ENCODE results near the gene ILF3. TPM values are rescaled to one million over a fixed set of nuclear protein-coding genes. Genes with fewer than 3 reads are reported as not detected.

Gene ILF3
- total RNA-seq, 5 donors from 2014 or later (not counting 1 experiment from before 2014, with no cell fraction given) = 331 to 490 (median 370) TPM

GRCh38 chr19:10654610-10655456, 687 bp downstream of the ILF3 start:
- WGBS (ENCODE audit: insufficient coverage) = under 1% methylated on average over 64 of the region's 73 CpGs
- POLR2A ChIA-PET = no interaction called here
- peaks cover 19 to 63% of the 10 kb centered on the region in 2 experiments for H3K4me1 ChIP-seq (ENCODE audit: control insufficient read depth in 1 of 2, extremely low read depth in 1 of 2, insufficient read depth in 2 of 2, low read length in 2 of 2)
- no peaks in the 10 kb centered on the region for H3K9me3 Mint-ChIP-seq
- no peaks in the 10 kb centered on the region for H3K9me3 ChIP-seq
- peak overlapping the region; percentile 81 to 87 for H3K4me3 ChIP-seq (ENCODE audit: control insufficient read depth in 1 of 2, extremely low read depth in 1 of 2, low read length in 1 of 2)
- CTCF ChIA-PET = interaction anchor here in 1 of 2 donors (0.6 kb wide), 1 partner anchor 87 kb away, joined by 3 read pairs; no protein-coding TSS in a partner anchor
- no peaks in the 10 kb centered on the region for H3K27me3 ChIP-seq (replicated peaks in 1 of 2; ENCODE audit: control insufficient read depth in 2 of 2, extremely low read depth in 1 of 2, insufficient read depth in 2 of 2, low read length in 1 of 2)
- peaks cover 8% of the 10 kb centered on the region for H3K36me3 Mint-ChIP-seq
- peak overlapping the region; percentile 89 for H3K27ac ChIP-seq (ENCODE audit: low read length)
- peak overlapping the region; percentile 94 to 96 (median 95) for H3K4me3 Mint-ChIP-seq
- DNase-seq (peak in 26 of 35 experiments; percentile 7 to 85 (median 50)), ATAC-seq (replicated peaks in 1 of 4) (peak; percentile 27 to 43 (median 36))
- peaks cover 0 to 15% of the 10 kb centered on the region in 2 donors for H3K36me3 ChIP-seq (ENCODE audit: control insufficient read depth in 2 of 2, extremely low read depth in 1 of 2, insufficient read depth in 1 of 2, low read length in 1 of 2)
- peak overlapping the region; percentile 55 to 97 for H3K27ac Mint-ChIP-seq
- H3K4me1 Mint-ChIP-seq = peaks cover 44 to 55% (median 54%) of the 10 kb centered on the region in 3 donors
- no peaks in the 10 kb centered on the region for H3K27me3 Mint-ChIP-seq

DNA sequence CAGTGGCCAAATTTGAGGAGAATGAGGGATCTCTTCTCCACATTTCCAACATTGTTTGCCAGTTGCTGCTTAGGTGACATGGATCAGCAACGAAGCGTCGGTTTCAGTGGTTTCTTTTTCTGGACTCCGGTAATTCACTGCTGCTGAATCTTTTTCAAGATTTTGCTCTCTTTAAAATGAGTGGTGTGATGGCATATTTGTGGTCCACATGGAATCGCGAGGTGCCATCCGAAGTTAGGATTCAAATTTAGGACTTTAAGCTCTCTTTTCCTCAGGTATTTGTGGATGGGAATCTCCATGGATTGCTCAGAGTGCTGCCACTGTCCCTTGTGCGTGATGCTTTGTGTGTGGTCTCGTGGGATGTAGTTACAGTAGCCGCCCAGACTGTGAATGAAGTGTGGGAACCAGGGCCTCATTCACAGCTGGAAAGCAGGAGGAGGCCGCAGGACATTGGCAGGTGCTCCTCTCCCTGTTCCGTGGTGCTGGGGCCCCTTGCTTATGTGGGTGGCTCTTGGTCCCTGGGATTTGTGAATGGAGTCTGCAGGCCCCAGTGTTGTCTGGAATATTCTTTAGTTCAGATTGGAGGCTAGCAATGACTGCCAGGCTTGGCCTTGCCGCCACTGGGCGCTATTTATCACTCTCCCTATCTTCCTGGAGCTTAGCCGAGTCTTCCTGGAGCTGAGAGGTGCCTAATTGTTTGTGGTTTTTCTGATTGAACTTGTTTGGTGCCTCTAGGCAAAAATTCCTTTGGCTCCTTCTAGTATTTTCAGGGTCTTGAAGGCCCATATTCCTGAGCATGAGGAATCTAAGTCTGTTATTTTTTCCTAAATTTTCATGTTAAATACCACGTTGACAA, 1.5 kb downstream of the ILF3 start:
- ATAC-seq (replicated peaks in 1 of 4) = no peak
- 0% methylated on average over 11 of the region's 16 CpGs for WGBS (ENCODE audit: insufficient coverage)
- H3K27ac ChIP-seq (ENCODE audit: low read length) = peak overlapping the region; percentile 80

DNA sequence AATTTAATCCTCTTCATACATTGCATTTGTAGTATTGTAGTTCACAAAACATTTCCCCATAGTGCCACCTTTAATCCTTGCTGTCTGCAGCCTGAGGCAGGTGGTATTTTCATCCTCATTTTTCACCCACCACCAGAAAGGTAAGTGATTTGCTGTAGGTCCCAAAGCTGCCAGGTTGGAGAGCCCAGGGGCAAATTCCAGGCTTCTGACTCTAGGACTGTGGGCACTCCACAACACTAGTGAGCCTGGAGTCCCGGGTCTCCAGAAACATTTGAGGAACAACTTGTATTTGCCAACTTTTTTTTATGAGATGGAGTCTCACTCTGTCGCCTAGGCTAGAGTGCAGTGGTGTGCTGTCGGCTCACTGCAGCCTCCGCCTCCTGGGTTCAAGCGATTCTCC, 6.2 kb downstream of the ILF3 start:
- CTCF ChIA-PET = no interaction called here
- Mint-ChIP-seq H3K27ac (peak overlapping the region; percentile 6 to 45), H3K4me3 (peak overlapping the region in 1 of 3 donors; percentile 61)

More for the DNA sequence above, 1.5 kb downstream of the ILF3 start:
- ChIA-PET POLR2A (interaction anchor here in 1 of 2 donors (0.7 to 0.9 kb wide), 2 partner anchors 48 to 74 kb away, joined by 3 read pairs; no protein-coding TSS in a partner anchor), CTCF (interaction anchor here (0.6 kb wide), 2 partner anchors 9 to 88 kb away, joined by 3 to 4 read pairs; no protein-coding TSS in a partner anchor)
- Mint-ChIP-seq H3K4me3 (peak overlapping the region; percentile 86 to 95 (median 89)), H3K4me1 (peaks cover 53 to 64% (median 60%) of the 10 kb centered on the region in 3 donors), H3K27ac (peak overlapping the region; percentile 55 to 89), H3K27me3 (no peaks in the 10 kb centered on the region), H3K36me3 (peaks cover 8% of the 10 kb centered on the region), H3K9me3 (no peaks in the 10 kb centered on the region)
- Histone ChIP-seq H3K4me3 (ENCODE audit: control insufficient read depth in 1 of 2, extremely low read depth in 1 of 2, low read length in 1 of 2) (peak overlapping the region; percentile 81 to 87), H3K27me3 (replicated peaks in 1 of 2; ENCODE audit: control insufficient read depth in 2 of 2, extremely low read depth in 1 of 2, insufficient read depth in 2 of 2, low read length in 1 of 2) (no peaks in the 10 kb centered on the region), H3K4me1 (ENCODE audit: control insufficient read depth in 1 of 2, extremely low read depth in 1 of 2, insufficient read depth in 2 of 2, low read length in 2 of 2) (peaks cover 20 to 72% of the 10 kb centered on the region in 2 experiments), H3K36me3 (ENCODE audit: control insufficient read depth in 2 of 2, extremely low read depth in 1 of 2, insufficient read depth in 1 of 2, low read length in 1 of 2) (peaks cover 0 to 17% of the 10 kb centered on the region in 2 donors), H3K9me3 (no peaks in the 10 kb centered on the region)
- peak in 1 of 35 experiments; percentile 25 for DNase-seq

GRCh38 chr19:10661946-10662345, 7.8 kb downstream of the ILF3 start:
- H3K4me1 Mint-ChIP-seq = peaks cover 54 to 77% (median 70%) of the 10 kb centered on the region in 3 donors
- Histone ChIP-seq H3K4me1 (ENCODE audit: control insufficient read depth in 1 of 2, extremely low read depth in 1 of 2, insufficient read depth in 2 of 2, low read length in 2 of 2) (peaks cover 8 to 74% of the 10 kb centered on the region in 2 experiments), H3K36me3 (ENCODE audit: control insufficient read depth in 2 of 2, extremely low read depth in 1 of 2, insufficient read depth in 1 of 2, low read length in 1 of 2) (peaks cover 0 to 18% of the 10 kb centered on the region in 2 donors), H3K4me3 (ENCODE audit: control insufficient read depth in 1 of 2, extremely low read depth in 1 of 2, low read length in 1 of 2) (no peak overlapping the region), H3K9me3 (no peaks in the 10 kb centered on the region), H3K27me3 (replicated peaks in 1 of 2; ENCODE audit: control insufficient read depth in 2 of 2, extremely low read depth in 1 of 2, insufficient read depth in 2 of 2, low read length in 1 of 2) (no peaks in the 10 kb centered on the region), H3K27ac (ENCODE audit: low read length) (no peak overlapping the region)
- H3K36me3 Mint-ChIP-seq = peaks cover 3% of the 10 kb centered on the region
- WGBS (ENCODE audit: insufficient coverage) = no CpG with 5 or more reads among the region's 1 CpG
- no peaks in the 10 kb centered on the region for H3K9me3 Mint-ChIP-seq
- DNase-seq (no peak), ATAC-seq (replicated peaks in 1 of 4) (no peak)
- POLR2A ChIA-PET = interaction anchor here (0.5 to 0.7 kb wide), 2 partner anchors 66 to 261 kb away, joined by 4 to 8 read pairs; no protein-coding TSS in a partner anchor
- H3K4me3 Mint-ChIP-seq = peak overlapping the region in 1 of 3 donors; percentile 58
- CTCF ChIA-PET = interaction anchor here (0.5 to 0.9 kb wide), 3 partner anchors 21 to 181 kb away, joined by 3 read pairs; no protein-coding TSS in a partner anchor
- no peaks in the 10 kb centered on the region for H3K27me3 Mint-ChIP-seq
- H3K27ac Mint-ChIP-seq = peak overlapping the region in 1 of 2 donors; percentile 68

More for the DNA sequence above, 6.2 kb downstream of the ILF3 start:
- ATAC-seq (replicated peaks in 1 of 4) (no peak), DNase-seq (no peak)
- WGBS (ENCODE audit: insufficient coverage) = 76% methylated on average over 5 of the region's 5 CpGs
- Histone ChIP-seq H3K4me3 (ENCODE audit: control insufficient read depth in 1 of 2, extremely low read depth in 1 of 2, low read length in 1 of 2) (no peak overlapping the region), H3K9me3 (no peaks in the 10 kb centered on the region), H3K36me3 (ENCODE audit: control insufficient read depth in 2 of 2, extremely low read depth in 1 of 2, insufficient read depth in 1 of 2, low read length in 1 of 2) (peaks cover 0 to 14% of the 10 kb centered on the region in 2 donors), H3K4me1 (ENCODE audit: control insufficient read depth in 1 of 2, extremely low read depth in 1 of 2, insufficient read depth in 2 of 2, low read length in 2 of 2) (peaks cover 20 to 80% of the 10 kb centered on the region in 2 experiments), H3K27me3 (replicated peaks in 1 of 2; ENCODE audit: control insufficient read depth in 2 of 2, extremely low read depth in 1 of 2, insufficient read depth in 2 of 2, low read length in 1 of 2) (no peaks in the 10 kb centered on the region), H3K27ac (ENCODE audit: low read length) (no peak overlapping the region)
- POLR2A ChIA-PET = interaction anchor here in 1 of 2 donors (0.6 kb wide), 1 partner anchor 22 kb away, joined by 3 read pairs; no protein-coding TSS in a partner anchor
- Mint-ChIP-seq H3K36me3 (peaks cover 4% of the 10 kb centered on the region), H3K4me1 (peaks cover 62 to 79% (median 75%) of the 10 kb centered on the region in 3 donors), H3K27me3 (no peaks in the 10 kb centered on the region), H3K9me3 (no peaks in the 10 kb centered on the region)

GRCh38 chr19:10662384-10663251, 8.5 kb downstream of the ILF3 start:
- no peaks in the 10 kb centered on the region for H3K9me3 Mint-ChIP-seq
- 51% methylated on average over 11 of the region's 14 CpGs for WGBS (ENCODE audit: insufficient coverage)
- no peaks in the 10 kb centered on the region for H3K27me3 Mint-ChIP-seq
- H3K36me3 Mint-ChIP-seq = no peaks in the 10 kb centered on the region
- POLR2A ChIA-PET = interaction anchor here in 1 of 2 donors (0.5 kb wide), 1 partner anchor 66 kb away, joined by 4 read pairs; no protein-coding TSS in a partner anchor
- CTCF ChIA-PET = no interaction called here
- Histone ChIP-seq H3K36me3 (ENCODE audit: control insufficient read depth in 2 of 2, extremely low read depth in 1 of 2, insufficient read depth in 1 of 2, low read length in 1 of 2) (peaks cover under 1 to 17% of the 10 kb centered on the region in 2 donors), H3K4me3 (ENCODE audit: control insufficient read depth in 1 of 2, extremely low read depth in 1 of 2, low read length in 1 of 2) (no peak overlapping the region), H3K9me3 (no peaks in the 10 kb centered on the region), H3K27ac (ENCODE audit: low read length) (no peak overlapping the region), H3K27me3 (replicated peaks in 1 of 2; ENCODE audit: control insufficient read depth in 2 of 2, extremely low read depth in 1 of 2, insufficient read depth in 2 of 2, low read length in 1 of 2) (no peaks in the 10 kb centered on the region), H3K4me1 (ENCODE audit: control insufficient read depth in 1 of 2, extremely low read depth in 1 of 2, insufficient read depth in 2 of 2, low read length in 2 of 2) (peaks cover 8 to 71% of the 10 kb centered on the region in 2 experiments)
- no peak for ATAC-seq (replicated peaks in 1 of 4)
- no peak for DNase-seq
- peak overlapping the region; percentile 4 to 58 (median 19) for H3K4me3 Mint-ChIP-seq
- peak overlapping the region; percentile 68 to 82 for H3K27ac Mint-ChIP-seq
- peaks cover 52 to 74% (median 67%) of the 10 kb centered on the region in 3 donors for H3K4me1 Mint-ChIP-seq
